Body of pancreas (tissue), 4 donors: Measurements from ENCODE around the gene CFAP77. TPM values are rescaled to one million over a fixed set of nuclear protein-coding genes. Genes with fewer than 3 reads are reported as not detected.

ENCODE experiments used
- ATAC-seq: fragments of 150-250 bp; one replicate; pipeline ENCODE4 v1.9.1; 2016
- DNase-seq, 4 donors: peaks; one replicate each; pipeline ENCODE4 v3.0.0-alpha.2; 2019
- H3K27ac ChIP-seq, 4 donors: fragments of 200-600 bp; sonication (generic); 1 replicate in 3 of 4; 2 replicates in 1 of 4; pipeline versions ENCODE4 v1.5.1 to v1.6.1; 2016 to 2019; ENCODE audit warnings: mild to moderate bottlenecking in 1 of 4, mixed read lengths in 1 of 4, moderate library complexity in 1 of 4
- H3K27me3 ChIP-seq, 2 donors: fragments of 200-600 bp; sonication (generic); one replicate each; pipeline ENCODE4 v1.6.0; 2016; ENCODE audit warnings: mild to moderate bottlenecking in 1 of 2
- H3K36me3 ChIP-seq, 2 donors: fragments of 200-600 bp; sonication (generic); replicated peaks in 1 of 2; 2 replicates each; pipeline ENCODE4 v1.5.1; 2016; ENCODE audit warnings: low read depth in 2 of 2; ENCODE audit not compliant: insufficient read depth in 1 of 2
- H3K4me1 ChIP-seq: fragments of 200-600 bp; sonication (generic); one replicate; pipeline ENCODE4 v1.6.0; 2016
- H3K4me3 ChIP-seq, 2 donors: fragments of 200-600 bp; sonication (generic); 1 replicate in 1 of 2; 2 replicates in 1 of 2; pipeline ENCODE4 v1.5.1; 2016 to 2019
- H3K9me3 ChIP-seq, 3 donors: fragments of 200-600 bp; sonication (generic); 1 replicate in 2 of 3; 2 replicates in 1 of 3; pipeline ENCODE4 v1.5.1; 2016
- CTCF ChIP-seq, 7 experiments: fragments of 450-650 bp in 4 of 7; fragments of 200-600 bp in 3 of 7; sonication (generic) in 3 of 7; IDR thresholded peaks; one replicate each; pipeline ENCODE4 v1.5.1; 2016 to 2019; ENCODE audit warnings: antibody characterized with exemption in 7 of 7
- POLR2A ChIP-seq, 3 donors: fragments of 450-650 bp; IDR thresholded peaks; one replicate each; pipeline ENCODE4 v1.6.1; 2016; ENCODE audit warnings: antibody characterized with exemption in 3 of 3, mild to moderate bottlenecking in 2 of 3
- WGBS, 2 donors: methylation state at CpG; one replicate each; pipeline ENCODE4 v1.1.5; 2017; 5-methylcytosine and 5-hydroxymethylcytosine counted together
- intact Hi-C: fragments of 100-400 bp; cut with DNase I; formaldehyde crosslinking; loops from one replicate; pipeline ENCODE4 v1.15.1; 2023
- total RNA-seq, 2 donors: library from RNA; depleted of rRNA; stranded (reverse); fragments of >200 nt; gene quantifications; one replicate each; pipeline ENCODE4 v1.1.0, GENCODE V29; 2016

Gene CFAP77
- total RNA-seq, 2 donors from 2014 or later, result not detected

- 33 to 37% methylated on average over 16 to 21 of the region's 22 CpGs for WGBS, 2 donors
Observed at GRCh38 chr9:132514011-132514744, 104.2 kb downstream of the CFAP77 start.

GRCh38 chr9:132514821-132515220 is 104.8 kb downstream of the CFAP77 start:
- H3K4me1 ChIP-seq, result no peaks in the 10 kb centered on the region
- no peaks in the 10 kb centered on the region for H3K27me3 ChIP-seq
- no peaks in the 10 kb centered on the region for H3K9me3 ChIP-seq
- no peak overlapping the region for H3K4me3 ChIP-seq
- no peak for ATAC-seq
- intact Hi-C loops, result no loop called here
- TF ChIP-seq CTCF (IDR thresholded peaks at IDR 0.05) (no peak), POLR2A (IDR thresholded peaks at IDR 0.05) (no peak)
- no peaks in the 10 kb centered on the region for H3K36me3 ChIP-seq
- WGBS, 2 donors, result 40 to 51% methylated on average over 7 to 8 of the region's 8 CpGs
- H3K27ac ChIP-seq, result no peak overlapping the region
- no peak for DNase-seq

More at GRCh38 chr9:132514011-132514744, 104.2 kb downstream of the CFAP77 start:
- H3K4me1 ChIP-seq, result no peaks in the 10 kb centered on the region
- no peaks in the 10 kb centered on the region for H3K9me3 ChIP-seq
- no peaks in the 10 kb centered on the region for H3K36me3 ChIP-seq
- no peak overlapping the region for H3K4me3 ChIP-seq
- no peak overlapping the region for H3K27ac ChIP-seq
- DNase-seq, result no peak
- TF ChIP-seq CTCF (IDR thresholded peaks at IDR 0.05), result no peak
- no peak for TF ChIP-seq POLR2A (IDR thresholded peaks at IDR 0.05)
- intact Hi-C loops, result no loop called here
- no peak for ATAC-seq
- H3K27me3 ChIP-seq, result no peaks in the 10 kb centered on the region

- no peak for DNase-seq
Observed at GRCh38 chr9:132516301-132516700, 106.3 kb downstream of the CFAP77 start.

GRCh38 chr9:132516911-132517310 is 106.9 kb downstream of the CFAP77 start:
- intact Hi-C loops, result no loop called here
- no peaks in the 10 kb centered on the region for H3K9me3 ChIP-seq
- DNase-seq (no peak), ATAC-seq (no peak)
- no peaks in the 10 kb centered on the region for H3K27me3 ChIP-seq
- no peak for TF ChIP-seq POLR2A (IDR thresholded peaks at IDR 0.05)
- TF ChIP-seq CTCF (IDR thresholded peaks at IDR 0.05), result no peak
- no peaks in the 10 kb centered on the region for H3K36me3 ChIP-seq
- no peaks in the 10 kb centered on the region for H3K4me1 ChIP-seq
- no peak overlapping the region for H3K4me3 ChIP-seq
- 42 to 55% methylated on average over 18 of the region's 18 CpGs for WGBS, 2 donors
- no peak overlapping the region for H3K27ac ChIP-seq

More at GRCh38 chr9:132516301-132516700, 106.3 kb downstream of the CFAP77 start:
- H3K27ac ChIP-seq, result no peak overlapping the region
- 63 to 72% methylated on average over 6 of the region's 6 CpGs for WGBS, 2 donors
- no peak for ATAC-seq
- no peak overlapping the region for H3K4me3 ChIP-seq
- no peaks in the 10 kb centered on the region for H3K36me3 ChIP-seq
- no peaks in the 10 kb centered on the region for H3K9me3 ChIP-seq
- no peak for TF ChIP-seq POLR2A (IDR thresholded peaks at IDR 0.05)
- no peak for TF ChIP-seq CTCF (IDR thresholded peaks at IDR 0.05)
- intact Hi-C loops, result no loop called here
- no peaks in the 10 kb centered on the region for H3K4me1 ChIP-seq
- no peaks in the 10 kb centered on the region for H3K27me3 ChIP-seq
